Anterior cingulate cortex (tissue), 58 donors: Measurements from ENCODE around the gene RUSF1.

Experiments
- DNase-seq, 58 donors: peaks; one replicate each; lab custom pipeline; 2025; lab: John Stamatoyannopoulos, UW

Gene RUSF1

DNA sequence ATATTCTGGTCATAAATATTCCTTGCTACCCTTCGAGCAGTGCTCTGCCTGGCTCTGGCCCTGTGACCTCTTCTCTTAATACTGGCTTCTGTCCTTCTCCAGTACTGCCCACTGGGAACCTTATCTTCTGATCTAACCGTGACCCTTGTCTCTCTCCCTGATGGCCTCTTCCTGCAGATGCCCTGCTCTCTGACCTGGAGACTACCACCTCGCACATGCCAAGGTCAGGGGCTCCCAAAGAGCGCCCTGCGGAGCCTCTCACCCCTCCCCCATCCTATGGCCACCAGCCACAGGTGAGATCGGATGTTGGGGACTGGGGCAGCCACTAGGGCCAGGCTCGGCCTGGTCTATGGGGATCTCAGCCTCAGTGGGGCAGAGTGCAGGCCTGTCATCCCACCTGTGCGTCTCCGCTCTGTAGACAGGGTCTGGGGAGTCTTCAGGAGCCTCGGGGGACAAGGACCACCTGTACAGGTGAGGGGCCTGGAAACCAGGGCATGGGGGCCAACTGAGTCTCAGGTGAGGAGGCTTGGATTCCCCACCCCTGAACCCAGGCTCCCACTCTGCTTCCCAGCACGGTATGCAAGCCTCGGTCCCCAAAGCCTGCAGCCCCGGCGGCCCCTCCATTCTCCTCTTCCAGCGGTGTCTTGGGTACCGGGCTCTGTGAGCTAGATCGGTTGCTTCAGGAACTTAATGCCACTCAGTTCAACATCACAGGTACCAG is 34.8 kb downstream of the RUSF1 start:
- no peak for DNase-seq

DNA sequence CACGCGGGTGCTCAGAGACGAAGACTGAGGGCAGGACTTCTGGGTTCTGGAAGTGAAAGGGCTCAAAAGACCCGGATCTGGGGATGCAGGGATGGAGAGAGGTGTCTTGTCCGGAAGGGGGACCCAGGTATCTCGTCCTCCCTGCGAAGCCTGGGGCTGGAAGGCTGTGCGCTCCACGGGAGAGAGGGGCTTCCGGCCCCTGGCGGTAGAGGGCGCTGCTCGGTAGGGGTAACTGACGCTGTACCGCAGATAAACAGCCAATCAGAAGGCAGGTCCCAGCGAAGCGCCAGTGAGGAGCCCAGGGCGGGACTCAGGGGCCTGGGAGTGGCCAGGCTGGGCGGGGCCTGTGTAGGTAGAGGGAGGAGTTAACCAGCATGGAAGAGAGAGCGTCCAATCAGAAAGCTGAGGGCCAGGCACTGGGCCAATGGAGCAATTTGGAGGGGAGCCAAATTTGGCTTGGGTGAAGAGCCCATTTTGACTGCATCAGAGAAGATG is 35.4 kb downstream of the RUSF1 start:
- peak in 10 of 58 donors; percentile 13 to 64 (median 36) for DNase-seq

- DNase-seq, result no peak
Observed at GRCh38 chr16:31471875-31472708, 36.1 kb downstream of the RUSF1 start, which contains the start of gene TGFB1I1. Gene TGFB1I1, plus strand, starts transcription at chr16:31472152. Its CDS starts 37 bp downstream, at chr16:31472189.

GRCh38 chr16:31471241-31471874 is 36.8 kb downstream of the RUSF1 start:
- DNase-seq, result no peak

- no peak for DNase-seq
Observed at GRCh38 chr16:31470615-31471014, 37.6 kb downstream of the RUSF1 start.

DNA sequence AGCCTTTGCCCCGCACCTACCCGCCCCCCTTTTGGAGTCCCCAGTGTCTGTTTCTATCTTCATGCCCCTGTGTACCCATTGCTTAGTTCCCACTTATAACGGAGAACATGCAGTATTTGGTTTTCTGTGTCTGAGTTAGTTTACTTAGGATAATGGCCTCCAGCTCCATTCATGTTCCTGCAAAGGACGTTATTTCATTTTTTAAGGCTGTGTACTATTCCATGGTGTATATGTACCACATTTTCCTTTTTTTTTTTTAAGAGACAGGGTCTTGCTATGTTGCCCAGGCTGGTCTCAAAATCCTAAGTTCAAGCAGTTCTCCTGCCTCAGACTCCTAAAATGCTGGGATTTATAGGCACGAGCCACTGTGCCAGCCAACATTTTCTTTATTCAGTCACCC is 40.3 kb downstream of the RUSF1 start:
- DNase-seq, result no peak

DNA sequence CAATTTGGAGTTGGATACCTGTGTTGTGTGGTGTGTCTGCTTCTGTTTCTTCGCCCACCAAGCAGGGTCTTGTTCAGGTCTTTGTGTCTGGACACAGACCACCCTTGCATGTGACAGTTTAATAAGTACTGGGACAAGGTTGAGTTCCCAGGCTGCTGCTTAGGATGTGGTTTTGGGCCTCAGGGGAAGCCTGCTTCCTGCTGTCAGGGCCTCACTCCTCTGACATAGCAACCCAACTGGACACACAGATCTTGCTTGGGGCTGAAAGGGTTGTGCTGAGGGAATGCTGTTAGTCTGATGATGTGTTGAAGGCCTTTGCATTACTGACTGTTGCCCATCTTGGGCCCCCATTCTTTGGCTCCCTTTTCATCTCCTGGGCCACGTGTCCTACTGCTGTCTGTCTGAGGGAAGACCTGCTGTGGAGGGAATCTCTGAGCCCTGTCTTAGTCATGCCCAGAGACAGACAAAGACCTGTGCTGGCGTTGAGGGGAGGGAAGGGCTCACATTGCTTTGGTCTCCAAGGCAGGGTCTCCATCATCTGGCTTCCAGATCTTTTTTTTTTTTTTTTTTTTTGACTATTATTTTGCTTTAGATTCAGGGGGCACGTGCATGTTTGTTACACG is 40.9 kb downstream of the RUSF1 start:
- no peak for DNase-seq

- no peak for DNase-seq
Observed at GRCh38 chr16:31466381-31466841, 41.8 kb downstream of the RUSF1 start.

DNA sequence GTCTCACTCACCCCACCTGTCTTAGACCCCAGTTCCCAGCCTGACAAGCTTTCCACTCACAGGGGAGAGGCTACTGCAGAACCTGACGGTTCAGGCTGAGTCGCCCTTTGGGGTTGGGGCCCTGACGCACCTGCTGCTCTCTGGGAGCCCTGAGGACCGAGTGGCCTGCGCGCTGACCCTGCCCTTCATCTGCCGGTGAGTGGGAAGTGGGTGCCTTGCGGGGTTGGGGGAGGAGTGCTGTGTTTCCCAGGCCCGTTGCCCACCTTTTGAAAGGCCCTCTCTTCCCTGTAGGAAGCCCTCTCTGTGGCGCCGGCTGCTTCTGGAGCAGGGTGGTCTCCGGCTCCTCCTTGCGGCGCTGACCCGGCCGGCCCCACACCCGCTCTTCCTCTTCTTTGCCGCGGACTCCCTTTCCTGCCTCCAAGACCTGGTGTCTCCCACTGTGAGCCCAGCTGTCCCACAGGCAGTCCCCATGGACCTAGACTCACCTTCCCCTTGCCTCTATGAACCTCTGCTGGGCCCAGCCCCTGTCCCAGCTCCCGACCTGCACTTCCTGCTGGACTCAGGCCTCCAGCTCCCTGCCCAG is 42.3 kb downstream of the RUSF1 start:
- DNase-seq, result no peak

GRCh38 chr16:31464781-31465260 is 43.4 kb downstream of the RUSF1 start:
- no peak for DNase-seq

DNA sequence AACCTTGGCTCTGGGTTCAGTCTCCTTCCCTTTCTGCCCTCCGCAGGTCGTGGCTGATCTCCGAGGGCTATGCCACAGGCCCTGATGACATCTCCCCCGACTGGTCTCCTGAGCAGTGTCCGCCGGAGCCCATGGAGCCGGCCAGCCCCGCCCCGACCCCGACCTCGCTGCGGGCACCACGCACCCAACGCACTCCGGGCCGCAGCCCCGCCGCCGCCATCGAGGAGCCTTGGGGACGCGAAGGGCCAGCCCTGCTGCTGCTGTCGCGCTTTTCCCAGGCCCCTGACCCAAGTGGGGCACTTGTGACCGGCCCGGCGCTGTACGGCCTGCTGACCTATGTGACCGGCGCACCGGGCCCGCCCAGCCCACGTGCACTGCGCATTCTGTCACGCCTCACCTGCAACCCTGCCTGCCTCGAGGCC is 43.8 kb downstream of the RUSF1 start:
- DNase-seq, result no peak

- no peak for DNase-seq
Observed at GRCh38 chr16:31461921-31462804, 46.0 kb downstream of the RUSF1 start.

DNA sequence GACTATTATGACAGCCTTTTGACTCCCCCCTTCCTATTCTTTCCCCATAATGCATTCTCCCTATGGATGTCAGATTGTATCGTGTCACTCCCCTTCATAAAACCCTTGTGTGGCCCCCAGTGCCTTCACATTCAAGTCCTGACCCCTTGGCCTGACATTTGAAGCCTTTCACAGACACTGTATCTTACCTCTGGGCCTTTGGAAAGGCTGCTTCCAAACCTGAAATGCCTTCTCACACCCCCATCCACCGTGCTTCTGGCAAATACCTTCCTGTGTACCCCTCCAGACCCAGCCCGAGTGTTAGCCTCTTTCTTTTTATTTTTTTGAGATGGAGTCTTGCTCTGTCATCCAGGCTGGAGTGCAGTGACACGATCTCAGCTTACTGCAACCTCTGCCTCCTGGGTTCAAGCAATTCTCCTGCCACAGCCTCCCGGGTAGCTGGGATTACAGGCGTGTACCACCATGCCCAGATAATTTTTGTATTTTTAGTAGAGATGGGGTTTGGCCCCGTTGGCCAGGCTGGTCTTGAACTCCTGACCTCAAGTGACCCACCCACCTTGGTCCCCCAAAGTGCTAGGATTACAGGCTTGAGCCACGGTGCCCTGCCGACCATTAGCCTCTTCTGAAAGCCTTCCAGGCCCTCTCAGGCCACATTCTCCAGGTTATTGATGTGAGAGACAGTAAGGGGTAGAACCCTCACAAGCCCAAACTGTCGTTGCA is 46.8 kb downstream of the RUSF1 start:
- no peak for DNase-seq

- DNase-seq, result no peak
Observed at GRCh38 chr16:31460582-31461002, 47.6 kb downstream of the RUSF1 start.

DNA sequence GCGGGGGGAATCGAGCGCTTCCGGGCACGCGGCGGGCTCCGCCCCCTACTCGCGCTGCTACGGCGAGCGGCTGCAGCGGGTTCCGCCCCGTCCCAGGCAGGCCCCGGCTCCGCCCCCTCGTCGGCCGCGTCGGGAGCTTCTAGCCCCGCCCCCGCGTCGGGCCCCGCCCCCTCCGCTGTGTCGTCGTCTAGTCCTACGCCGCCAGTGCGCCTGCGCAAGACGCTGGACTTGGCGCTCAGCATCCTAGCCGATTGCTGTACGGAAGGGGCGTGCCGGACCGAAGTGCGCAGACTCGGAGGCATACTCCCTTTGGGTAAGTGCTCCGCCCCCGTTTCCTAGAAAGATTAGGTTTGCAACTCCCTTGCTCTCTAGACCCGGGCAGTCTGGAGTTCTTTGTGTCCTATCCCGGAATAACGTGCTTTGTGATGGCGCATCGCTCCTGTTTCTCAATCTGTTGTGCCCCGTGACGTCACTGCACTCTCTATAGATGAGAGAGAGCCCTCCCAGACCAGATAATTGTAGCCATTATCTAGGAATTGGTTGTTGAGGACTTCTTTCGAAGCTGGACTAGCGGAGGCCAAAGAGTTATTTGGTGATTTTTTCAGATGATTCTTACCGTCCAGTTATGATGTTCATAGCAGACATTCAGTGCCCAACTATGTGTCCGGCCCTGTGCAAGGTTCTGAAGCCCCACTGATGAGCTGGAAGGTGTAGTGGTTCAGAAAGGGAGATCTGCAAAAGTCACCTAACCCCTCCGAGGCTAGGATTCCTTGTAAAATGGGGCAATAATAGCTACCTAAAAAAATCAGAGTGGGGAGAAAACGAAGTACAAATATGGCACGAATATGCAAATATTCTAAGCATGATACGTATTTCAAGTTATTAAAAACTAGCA is 48.3 kb downstream of the RUSF1 start:
- DNase-seq, result peak; percentile 92 to 100 (median 99)

- peak; percentile 79 to 99 (median 97) for DNase-seq
Observed at GRCh38 chr16:31458844-31459686, 49.1 kb downstream of the RUSF1 start, which contains the start of gene ARMC5. Gene ARMC5, plus strand, starts transcription at chr16:31459501. Its CDS starts 24 bp downstream, at chr16:31459525.
